ENCODE data around the gene POLR3A.

POLR3A gene

GRCh38 chr10:78046711-78047269 is 17.5 kb upstream of the POLR3A start:
- TF ChIP-seq CTCF (conservative IDR thresholded peaks at IDR 0.05; ENCODE audit: control insufficient read depth, insufficient read depth, low read depth, low read length) = no peak
- no peak for DNase-seq (ENCODE audit: low read depth)
- H3K4me3 ChIP-seq (ENCODE audit: control insufficient read depth, low read depth, low read length) = no peak overlapping the region

GRCh38 chr10:78045856-78046255 is 16.5 kb upstream of the POLR3A start:
- H3K4me3 ChIP-seq (ENCODE audit: control insufficient read depth, low read depth, low read length) = no peak overlapping the region
- no peak for DNase-seq (ENCODE audit: low read depth)
- TF ChIP-seq CTCF (conservative IDR thresholded peaks at IDR 0.05; ENCODE audit: control insufficient read depth, insufficient read depth, low read depth, low read length) = no peak

GRCh38 chr10:78045237-78045636 is 15.9 kb upstream of the POLR3A start:
- no peak for DNase-seq (ENCODE audit: low read depth)
- H3K4me3 ChIP-seq (ENCODE audit: control insufficient read depth, low read depth, low read length) = no peak overlapping the region
- no peak for TF ChIP-seq CTCF (conservative IDR thresholded peaks at IDR 0.05; ENCODE audit: control insufficient read depth, insufficient read depth, low read depth, low read length)

- no peak overlapping the region for H3K4me3 ChIP-seq (ENCODE audit: control insufficient read depth, low read depth, low read length)
- TF ChIP-seq CTCF (conservative IDR thresholded peaks at IDR 0.05; ENCODE audit: control insufficient read depth, insufficient read depth, low read depth, low read length) = no peak
- no peak for DNase-seq (ENCODE audit: low read depth)
These were observed 15.4 kb upstream of the POLR3A start for GRCh38 chr10:78044699-78045098.

- no peak for TF ChIP-seq CTCF (conservative IDR thresholded peaks at IDR 0.05; ENCODE audit: control insufficient read depth, insufficient read depth, low read depth, low read length)
- no peak overlapping the region for H3K4me3 ChIP-seq (ENCODE audit: control insufficient read depth, low read depth, low read length)
- DNase-seq (ENCODE audit: low read depth) = no peak
These were observed 14.9 kb upstream of the POLR3A start for GRCh38 chr10:78044179-78044578.

GRCh38 chr10:78042752-78043104 is 13.4 kb upstream of the POLR3A start:
- no peak for TF ChIP-seq CTCF (conservative IDR thresholded peaks at IDR 0.05; ENCODE audit: control insufficient read depth, insufficient read depth, low read depth, low read length)
- H3K4me3 ChIP-seq (ENCODE audit: control insufficient read depth, low read depth, low read length) = no peak overlapping the region

More at GRCh38 chr10:78042752-78043104, 13.4 kb upstream of the POLR3A start:
- DNase-seq (ENCODE audit: low read depth) = no peak

All from fibroblast of mammary gland (primary cell).